ENCODE measurements around the gene CTTNBP2NL. TPM values are rescaled to one million over a fixed set of nuclear protein-coding genes. Genes with fewer than 3 reads are reported as not detected.
"Not testable (repeated sequence)": the region's sequence is repeated elsewhere in the genome, so short reads cannot be mapped to it uniquely, and the experiment has no call there.

The CTTNBP2NL gene
- total RNA-seq, 1 experiment from 2014 or later, result 38.8 TPM

GRCh38 chr1:112389689-112390088 lies 6.3 kb upstream of the CTTNBP2NL start:
- Histone ChIP-seq H3T11ph (ENCODE audit: low read length) (no peak overlapping the region), H3K18ac (ENCODE audit: insufficient read length, low read depth, low read length) (no peak overlapping the region), H3K79me2 (ENCODE audit: insufficient read depth, low read length) (no peaks in the 10 kb centered on the region), H3K56ac (ENCODE audit: insufficient read length, low read depth, low read length) (no peak overlapping the region), H4K91ac (ENCODE audit: insufficient read length, low read depth, low read length) (no peak overlapping the region), H3K27me3 (ENCODE audit: insufficient read depth, low read length) (no peaks in the 10 kb centered on the region), H3K4me1 (ENCODE audit: insufficient read depth, low read length) (no peaks in the 10 kb centered on the region; the same call in 1 of the 2 replicates), H3K23me2 (ENCODE audit: insufficient read length, low read depth, low read length, poor library complexity, severe bottlenecking) (no peaks in the 10 kb centered on the region), H2BK20ac (ENCODE audit: low read depth, low read length, poor library complexity, severe bottlenecking) (no peak overlapping the region), H3K4ac (ENCODE audit: low read depth, low read length) (no peak overlapping the region), H4K5ac (ENCODE audit: insufficient read length, low read depth, low read length) (no peak overlapping the region), H3K9me3 (ENCODE audit: control insufficient read depth, low read depth, low read length) (no peaks in the 10 kb centered on the region), H3K23ac (ENCODE audit: insufficient read length, low read depth, low read length) (no peak overlapping the region), H2BK5ac (ENCODE audit: insufficient read length, low read length) (no peak overlapping the region), H2BK12ac (ENCODE audit: insufficient read length, low read depth, low read length) (no peak overlapping the region), H3K9ac (ENCODE audit: extremely low read depth, insufficient read length, low read length) (no peak overlapping the region), H3K27ac (ENCODE audit: insufficient read length, low read depth, low read length) (no peak overlapping the region), H4K8ac (replicated peaks; ENCODE audit: insufficient read length, low read depth, low read length) (no peak overlapping the region), H2BK120ac (ENCODE audit: low read depth, low read length, poor library complexity, severe bottlenecking) (no peak overlapping the region), H3K14ac (ENCODE audit: insufficient read depth, low read length) (no peak overlapping the region), H2AFZ (ENCODE audit: low read length) (no peak overlapping the region), H3K79me1 (ENCODE audit: insufficient read depth, low read depth, low read length, poor library complexity, severe bottlenecking) (no peaks in the 10 kb centered on the region), H3K4me2 (ENCODE audit: insufficient read depth, insufficient read length, low read length) (no peak overlapping the region), H2BK15ac (ENCODE audit: low read depth, low read length) (no peak overlapping the region), H4K20me1 (ENCODE audit: control insufficient read depth, insufficient read depth, insufficient read length) (no peaks in the 10 kb centered on the region), H2AK5ac (ENCODE audit: insufficient read length, low read length) (no peak overlapping the region)
- Mint-ChIP-seq H3K27ac (no peak overlapping the region; a peak in 1 of 7 replicates), H3K9me3 (no peaks in the 10 kb centered on the region), H3K4me3 (no peak overlapping the region), H3K4me1 (peaks cover 24 to 27% of the 10 kb centered on the region in 2 experiments), H3K36me3 (ENCODE audit: insufficient read depth in 1 of 3, low read depth in 3 of 3) (no peaks in the 10 kb centered on the region), H3K27me3 (ENCODE audit: low read depth) (peaks cover 6% of the 10 kb centered on the region)
- TF ChIP-seq CTCF (conservative IDR thresholded peaks at IDR 0.05), result no peak
- WGBS (ENCODE audit: extremely low coverage, insufficient read length, low lambda C conversion rate), result no CpG with 5 or more reads among the region's 6 CpGs
- no peak for DNase-seq

- H3K27me3 Mint-ChIP-seq (ENCODE audit: low read depth); H3K9ac ChIP-seq (ENCODE audit: extremely low read depth, insufficient read length, low read length); H3K79me2 ChIP-seq (ENCODE audit: insufficient read depth, low read length); H3K27me3 ChIP-seq (ENCODE audit: insufficient read depth, low read length); H2BK20ac ChIP-seq (ENCODE audit: low read depth, low read length, poor library complexity, severe bottlenecking); H2AFZ ChIP-seq (ENCODE audit: low read length); H4K5ac ChIP-seq (ENCODE audit: insufficient read length, low read depth, low read length); H3K79me1 ChIP-seq (ENCODE audit: insufficient read depth, low read depth, low read length, poor library complexity, severe bottlenecking); H3K23ac ChIP-seq (ENCODE audit: insufficient read length, low read depth, low read length); H3K23me2 ChIP-seq (ENCODE audit: insufficient read length, low read depth, low read length, poor library complexity, severe bottlenecking); H4K20me1 ChIP-seq (ENCODE audit: control insufficient read depth, insufficient read depth, insufficient read length); H3K4me1 ChIP-seq (ENCODE audit: insufficient read depth, low read length); H2BK12ac ChIP-seq (ENCODE audit: insufficient read length, low read depth, low read length); H3K36me3 Mint-ChIP-seq (ENCODE audit: insufficient read depth in 1 of 3, low read depth in 3 of 3); H3T11ph ChIP-seq (ENCODE audit: low read length); H4K91ac ChIP-seq (ENCODE audit: insufficient read length, low read depth, low read length); H3K56ac ChIP-seq (ENCODE audit: insufficient read length, low read depth, low read length); H3K9me3 ChIP-seq (ENCODE audit: control insufficient read depth, low read depth, low read length); DNase-seq; H2BK15ac ChIP-seq (ENCODE audit: low read depth, low read length); H2BK5ac ChIP-seq (ENCODE audit: insufficient read length, low read length); H4K8ac ChIP-seq (replicated peaks; ENCODE audit: insufficient read length, low read depth, low read length); H2AK5ac ChIP-seq (ENCODE audit: insufficient read length, low read length); H3K4me2 ChIP-seq (ENCODE audit: insufficient read depth, insufficient read length, low read length); H3K14ac ChIP-seq (ENCODE audit: insufficient read depth, low read length); H3K4ac ChIP-seq (ENCODE audit: low read depth, low read length); H3K18ac ChIP-seq (ENCODE audit: insufficient read length, low read depth, low read length); H3K27ac ChIP-seq (ENCODE audit: insufficient read length, low read depth, low read length); H3K9me3 Mint-ChIP-seq; H2BK120ac ChIP-seq (ENCODE audit: low read depth, low read length, poor library complexity, severe bottlenecking); H3K4me3 Mint-ChIP-seq: not testable (repeated sequence)
- Mint-ChIP-seq H3K4me1 (peaks cover 28 to 32% of the 10 kb centered on the region in 2 experiments), H3K27ac (peak overlapping the region in 1 of 3 experiments; percentile 64; a peak in 1 of 7 replicates)
- no CpG with 5 or more reads among the region's 15 CpGs for WGBS (ENCODE audit: extremely low coverage, insufficient read length, low lambda C conversion rate)
Measured at GRCh38 chr1:112390335-112390734, 5.7 kb upstream of the CTTNBP2NL start.
